Ascending aorta (tissue), 2 donors: ENCODE data around the gene NRXN2. TPM values are rescaled to one million over a fixed set of nuclear protein-coding genes. Genes with fewer than 3 reads are reported as not detected.
A peak's percentile ranks its signal among the peaks of the same experiment; 100 is the strongest.

Experiments used
- DNase-seq, 2 donors: peaks; one replicate each; pipeline ENCODE4 v3.0.0-alpha.2; 2019; ENCODE audit warnings: low spot score in 2 of 2
- H3K27ac ChIP-seq, 2 donors: fragments of 200-600 bp; sonication (generic); one replicate each; pipeline ENCODE4 v1.5.1; 2016 to 2017; ENCODE audit warnings: mild to moderate bottlenecking in 1 of 2
- H3K27me3 ChIP-seq: fragments of 200-600 bp; sonication (generic); one replicate; pipeline ENCODE4 v1.5.1; 2017
- H3K36me3 ChIP-seq, 2 donors: fragments of 200-600 bp; sonication (generic); one replicate each; pipeline ENCODE4 v1.5.1; 2016
- H3K4me1 ChIP-seq, 2 donors: fragments of 200-600 bp; sonication (generic); one replicate each; pipeline ENCODE4 v1.5.1; 2016 to 2017; ENCODE audit warnings: mild to moderate bottlenecking in 1 of 2
- H3K4me3 ChIP-seq, 2 donors: fragments of 200-600 bp; sonication (generic); one replicate each; pipeline ENCODE4 v1.5.1; 2016 to 2017; ENCODE audit warnings: mild to moderate bottlenecking in 1 of 2
- H3K9me3 ChIP-seq, 2 donors: fragments of 200-600 bp; sonication (generic); one replicate each; pipeline ENCODE4 v1.5.1; 2016
- intact Hi-C: fragments of 100-400 bp; cut with DNase I; formaldehyde crosslinking; loops from one replicate; pipeline ENCODE4 v1.15.1; 2023
- total RNA-seq: library from RNA; depleted of rRNA; stranded (reverse); fragments of >200 nt; gene quantifications from one replicate; pipeline ENCODE4 v1.1.0, GENCODE V29; 2016
- TF ChIP-seq, protein P1 (sequence below), 3 experiments: fragments of 200-600 bp in 2 of 3; fragments of 450-650 bp in 1 of 3; sonication (generic) in 2 of 3; IDR thresholded peaks; one replicate each; pipeline ENCODE4 v1.5.1; 2016 to 2019; ENCODE audit warnings: antibody characterized with exemption in 3 of 3, mild to moderate bottlenecking in 1 of 3, moderate library complexity in 1 of 3

Gene NRXN2
- 26.0 TPM for total RNA-seq

DNA sequence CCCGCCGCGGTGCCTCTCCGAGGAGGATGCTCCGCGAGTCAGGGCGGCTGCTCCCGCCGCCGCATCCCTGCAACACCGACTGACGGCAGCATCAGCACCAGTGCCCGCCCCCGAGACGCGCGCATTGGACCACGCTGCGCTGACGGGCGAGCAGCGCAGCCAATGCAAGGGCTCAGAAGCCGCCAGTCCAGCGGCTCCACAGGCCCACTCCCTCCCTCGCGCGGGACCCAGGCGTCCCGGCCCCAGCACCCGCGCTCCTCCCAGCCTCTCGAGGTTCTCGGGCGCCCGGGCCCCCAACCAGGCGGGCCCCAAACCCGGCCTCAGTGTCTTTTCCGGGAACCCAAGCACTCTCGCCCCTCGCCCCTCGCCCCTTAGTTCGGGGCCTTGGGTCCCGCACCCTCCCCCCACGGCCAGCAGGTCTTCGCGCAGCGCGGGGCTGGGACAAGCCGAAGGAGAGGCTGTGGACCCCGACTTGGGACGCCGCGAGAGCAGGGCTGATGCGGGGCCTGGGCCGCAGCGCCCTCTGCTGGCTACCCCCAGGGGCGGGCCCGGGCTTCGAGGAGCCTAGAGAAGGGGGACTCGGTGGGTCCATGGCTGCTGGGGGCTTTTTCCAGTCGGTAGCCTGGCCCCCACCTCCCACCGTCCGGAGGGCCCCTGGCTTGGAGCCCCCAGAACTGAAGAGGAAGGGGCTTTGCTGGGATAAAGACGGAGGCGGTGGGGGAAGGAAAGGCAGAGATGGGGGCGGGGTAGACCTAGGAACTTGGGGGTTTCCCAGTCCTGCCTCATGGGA, at the start of gene NRXN2:
Gene NRXN2, minus strand, starts transcription at position 81 of the 790 bp plus-strand sequence. CDS start 9,498 bp downstream, outside the sequence.
- Histone ChIP-seq H3K4me3 (peak within 1 kb of the TSS; percentile 70 to 82), H3K27ac (peak within 1 kb of the TSS; percentile 36 to 61), H3K9me3 (no peaks in the 10 kb centered on the region), H3K4me1 (peaks cover 0 to 7% of the 10 kb centered on the region in 2 donors), H3K36me3 (peaks cover 0 to 8% of the 10 kb centered on the region in 2 donors), H3K27me3 (no peaks in the 10 kb centered on the region)
- intact Hi-C loops = loop anchor here (1.0 kb wide), 3 partner anchors 35 to 170 kb away; no protein-coding TSS in a partner anchor
- DNase-seq = peak in 1 of 2 donors; percentile 85
- TF ChIP-seq, protein P1, sequence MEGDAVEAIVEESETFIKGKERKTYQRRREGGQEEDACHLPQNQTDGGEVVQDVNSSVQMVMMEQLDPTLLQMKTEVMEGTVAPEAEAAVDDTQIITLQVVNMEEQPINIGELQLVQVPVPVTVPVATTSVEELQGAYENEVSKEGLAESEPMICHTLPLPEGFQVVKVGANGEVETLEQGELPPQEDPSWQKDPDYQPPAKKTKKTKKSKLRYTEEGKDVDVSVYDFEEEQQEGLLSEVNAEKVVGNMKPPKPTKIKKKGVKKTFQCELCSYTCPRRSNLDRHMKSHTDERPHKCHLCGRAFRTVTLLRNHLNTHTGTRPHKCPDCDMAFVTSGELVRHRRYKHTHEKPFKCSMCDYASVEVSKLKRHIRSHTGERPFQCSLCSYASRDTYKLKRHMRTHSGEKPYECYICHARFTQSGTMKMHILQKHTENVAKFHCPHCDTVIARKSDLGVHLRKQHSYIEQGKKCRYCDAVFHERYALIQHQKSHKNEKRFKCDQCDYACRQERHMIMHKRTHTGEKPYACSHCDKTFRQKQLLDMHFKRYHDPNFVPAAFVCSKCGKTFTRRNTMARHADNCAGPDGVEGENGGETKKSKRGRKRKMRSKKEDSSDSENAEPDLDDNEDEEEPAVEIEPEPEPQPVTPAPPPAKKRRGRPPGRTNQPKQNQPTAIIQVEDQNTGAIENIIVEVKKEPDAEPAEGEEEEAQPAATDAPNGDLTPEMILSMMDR (IDR thresholded peaks at IDR 0.05) = peak; percentile 94 to 100 (median 96)

DNA sequence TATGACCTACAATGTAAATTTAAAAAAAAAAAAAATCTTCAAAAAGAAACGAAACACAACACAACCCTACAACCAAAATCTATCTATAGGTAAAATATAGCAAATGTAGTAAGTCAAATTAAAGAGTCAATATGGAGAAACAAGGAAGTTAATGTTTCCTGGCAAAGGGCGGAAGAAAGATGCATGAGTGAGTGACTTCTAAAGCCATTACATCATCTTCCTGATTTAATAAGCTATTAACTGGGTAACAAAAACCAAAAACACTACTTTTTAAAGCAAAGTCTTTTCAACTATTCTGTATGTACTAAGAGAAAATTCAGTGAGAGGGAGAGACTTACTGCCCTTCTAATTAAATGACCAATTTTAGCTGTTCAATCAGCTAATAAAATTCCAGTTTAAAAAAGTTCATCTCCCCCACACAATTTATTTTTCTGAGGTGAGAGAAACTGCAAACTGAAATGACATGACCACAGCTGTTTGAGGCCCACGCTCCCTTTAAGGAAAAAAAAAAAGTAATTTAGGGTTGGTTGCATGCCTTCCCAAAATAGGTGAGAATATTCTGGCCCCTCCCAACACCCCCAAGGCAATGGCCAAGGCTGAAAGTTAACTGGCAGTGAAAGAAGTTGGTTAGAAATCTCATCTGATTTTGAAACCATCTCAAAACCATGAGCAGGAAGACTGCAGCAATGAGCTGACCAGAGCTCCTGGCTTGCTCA, 49.5 kb upstream of the NRXN2 start:
- Histone ChIP-seq H3K36me3 (peaks cover 91 to 97% of the 10 kb centered on the region in 2 donors), H3K9me3 (no peaks in the 10 kb centered on the region), H3K27ac (peak overlapping the region; percentile 24 to 29), H3K4me1 (peaks cover 16 to 55% of the 10 kb centered on the region in 2 donors), H3K4me3 (no peak overlapping the region), H3K27me3 (no peaks in the 10 kb centered on the region)
- intact Hi-C loops = no loop called here
- TF ChIP-seq, protein P1 (IDR thresholded peaks at IDR 0.05) = no peak
- DNase-seq = peak in 1 of 2 donors; percentile 47

DNA sequence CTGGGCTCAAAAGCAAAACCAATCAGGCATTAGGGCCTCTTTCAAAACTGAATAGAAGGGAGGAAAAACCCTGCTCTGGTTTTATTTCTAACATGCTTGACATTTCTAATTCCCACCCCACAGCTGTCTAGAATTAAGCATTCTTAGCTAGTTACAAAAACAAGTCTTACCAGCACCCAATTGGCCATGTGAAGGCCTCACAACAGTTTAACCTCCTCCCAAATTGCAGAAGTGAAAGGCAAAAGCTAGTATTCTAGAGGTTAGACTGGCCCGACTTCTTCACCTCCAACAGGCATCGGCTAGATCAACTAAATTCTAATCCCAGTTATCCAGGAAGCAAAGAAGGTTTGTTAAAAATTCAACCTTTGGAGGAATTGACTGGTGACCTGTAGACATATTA, 48.9 kb upstream of the NRXN2 start:
- Histone ChIP-seq H3K36me3 (peaks cover 97 to 100% of the 10 kb centered on the region in 2 donors), H3K27ac (no peak overlapping the region), H3K4me1 (peaks cover 11 to 51% of the 10 kb centered on the region in 2 donors)

DNA sequence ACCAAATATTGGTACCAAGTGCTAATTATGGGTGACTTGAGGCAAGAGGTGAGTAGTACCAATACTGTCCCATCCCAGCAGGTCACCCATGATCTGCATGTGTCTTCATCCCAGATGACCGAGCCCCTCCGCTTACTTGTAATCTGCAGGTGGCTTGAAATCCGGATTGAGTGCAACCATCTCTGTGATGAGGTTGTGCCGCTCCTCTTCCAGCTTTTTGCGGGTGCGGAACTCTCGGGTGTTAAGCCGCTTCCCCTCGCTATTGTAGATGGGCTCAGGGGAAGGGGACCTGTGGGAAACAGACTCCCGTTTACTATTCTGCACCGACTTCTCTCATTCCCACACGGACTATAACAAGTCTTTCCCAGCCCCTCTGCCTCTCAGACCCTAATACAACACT, 47.1 kb upstream of the NRXN2 start:
- H3K27me3 ChIP-seq = no peaks in the 10 kb centered on the region
- peaks cover 3 to 35% of the 10 kb centered on the region in 2 donors for H3K4me1 ChIP-seq
- H3K36me3 ChIP-seq = peaks cover 100% of the 10 kb centered on the region in 2 donors
- H3K4me3 ChIP-seq = no peak overlapping the region
- H3K27ac ChIP-seq = no peak overlapping the region
- peak in 1 of 2 donors; percentile 56 for DNase-seq
- TF ChIP-seq, protein P1 (IDR thresholded peaks at IDR 0.05) = no peak
- H3K9me3 ChIP-seq = no peaks in the 10 kb centered on the region
- intact Hi-C loops = no loop called here

More for the DNA sequence above, 48.9 kb upstream of the NRXN2 start:
- no peaks in the 10 kb centered on the region for H3K27me3 ChIP-seq
- TF ChIP-seq, protein P1 (IDR thresholded peaks at IDR 0.05) = no peak
- intact Hi-C loops = no loop called here
- H3K9me3 ChIP-seq = no peaks in the 10 kb centered on the region
- H3K4me3 ChIP-seq = no peak overlapping the region
- no peak for DNase-seq

DNA sequence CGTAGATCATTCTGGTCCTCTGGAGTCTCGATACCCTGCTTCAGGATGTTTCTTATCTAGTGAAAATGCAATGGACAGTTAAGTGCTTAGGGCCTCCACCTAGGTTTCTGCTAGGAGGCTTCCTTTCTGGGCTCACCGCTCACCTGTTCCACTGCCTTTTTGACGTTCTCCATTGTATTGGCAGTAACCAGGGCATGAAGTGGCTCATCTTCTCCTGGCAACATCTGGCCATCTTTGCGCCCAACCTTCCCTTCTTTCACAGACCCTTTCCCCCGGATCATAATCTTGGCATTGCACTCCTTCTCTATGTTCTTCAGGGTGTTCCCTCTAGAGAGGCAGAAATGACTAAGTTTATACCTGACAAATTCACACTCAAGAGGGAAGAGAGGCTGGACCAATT, 46.3 kb upstream of the NRXN2 start:
- Histone ChIP-seq H3K4me3 (no peak overlapping the region), H3K4me1 (peaks cover 3 to 36% of the 10 kb centered on the region in 2 donors), H3K27ac (no peak overlapping the region), H3K9me3 (no peaks in the 10 kb centered on the region), H3K36me3 (peaks cover 100% of the 10 kb centered on the region in 2 donors), H3K27me3 (no peaks in the 10 kb centered on the region)
- intact Hi-C loops = no loop called here
- no peak for DNase-seq
- TF ChIP-seq, protein P1 (IDR thresholded peaks at IDR 0.05) = no peak
